Hepatocyte (in vitro differentiated cells): ENCODE data around the gene ZMYND10.

Source experiments
- EZH2 ChIP-seq: fragments of 200-600 bp; sonication (generic); IDR thresholded peaks from 2 replicates; pipeline ENCODE4 v1.6.1; 2016; ENCODE audit warnings: antibody characterized with exemption, mild to moderate bottlenecking, borderline replicate concordance
- EZH2phosphoT487 ChIP-seq: fragments of 200-600 bp; sonication (generic); IDR thresholded peaks from one replicate; pipeline ENCODE4 v1.6.1; 2018; ENCODE audit warnings: antibody characterized with exemption, mild to moderate bottlenecking, low read depth, moderate library complexity; ENCODE audit not compliant: unreplicated experiment, severe bottlenecking
- TF ChIP-seq, protein P1 (sequence below): fragments of 200-600 bp; sonication (generic); IDR thresholded peaks from 2 replicates; pipeline ENCODE4 v1.5.1; 2016; ENCODE audit warnings: antibody characterized with exemption, mild to moderate bottlenecking; ENCODE audit not compliant: poor library complexity

GRCh38 chr3:50296721-50297383 is 48.7 kb downstream of the ZMYND10 start:
- TF ChIP-seq, protein P1, sequence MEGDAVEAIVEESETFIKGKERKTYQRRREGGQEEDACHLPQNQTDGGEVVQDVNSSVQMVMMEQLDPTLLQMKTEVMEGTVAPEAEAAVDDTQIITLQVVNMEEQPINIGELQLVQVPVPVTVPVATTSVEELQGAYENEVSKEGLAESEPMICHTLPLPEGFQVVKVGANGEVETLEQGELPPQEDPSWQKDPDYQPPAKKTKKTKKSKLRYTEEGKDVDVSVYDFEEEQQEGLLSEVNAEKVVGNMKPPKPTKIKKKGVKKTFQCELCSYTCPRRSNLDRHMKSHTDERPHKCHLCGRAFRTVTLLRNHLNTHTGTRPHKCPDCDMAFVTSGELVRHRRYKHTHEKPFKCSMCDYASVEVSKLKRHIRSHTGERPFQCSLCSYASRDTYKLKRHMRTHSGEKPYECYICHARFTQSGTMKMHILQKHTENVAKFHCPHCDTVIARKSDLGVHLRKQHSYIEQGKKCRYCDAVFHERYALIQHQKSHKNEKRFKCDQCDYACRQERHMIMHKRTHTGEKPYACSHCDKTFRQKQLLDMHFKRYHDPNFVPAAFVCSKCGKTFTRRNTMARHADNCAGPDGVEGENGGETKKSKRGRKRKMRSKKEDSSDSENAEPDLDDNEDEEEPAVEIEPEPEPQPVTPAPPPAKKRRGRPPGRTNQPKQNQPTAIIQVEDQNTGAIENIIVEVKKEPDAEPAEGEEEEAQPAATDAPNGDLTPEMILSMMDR, result no peak
- TF ChIP-seq EZH2phosphoT487 (no peak), EZH2 (no peak)
